DND-41 (cell line): Measurements from ENCODE around the gene MARCHF9.

Source experiments
- ATAC-seq: fragments of 200-7000 bp; cut with Tn5 transposase; 3 replicates; pipeline ENCODE4 v1.9.1; 2021; ENCODE audit warnings: low read depth; ENCODE audit not compliant: insufficient read depth
- DNase-seq: peaks from one replicate; pipeline ENCODE4 v3.0.0-alpha.2; 2020
- H2AFZ ChIP-seq: 2 replicates; pipeline ENCODE4 v1.6.0; 2012; ENCODE audit warnings: low read depth, low read length
- H3K27ac ChIP-seq: 2 replicates; pipeline ENCODE4 v1.5.1; 2012; ENCODE audit warnings: low read length, inconsistent platforms
- H3K27me3 ChIP-seq: fragments of 200-600 bp; sonication (generic); 2 replicates; pipeline ENCODE4 v1.6.0; 2012; ENCODE audit warnings: low read length, mild to moderate bottlenecking, inconsistent platforms; ENCODE audit not compliant: insufficient read depth, poor library complexity
- H3K36me3 ChIP-seq: 2 replicates; pipeline ENCODE4 v1.5.1; 2012; ENCODE audit warnings: low read length, inconsistent platforms; ENCODE audit not compliant: insufficient read depth
- H3K4me1 ChIP-seq: 2 replicates; pipeline ENCODE4 v1.5.1; 2012; ENCODE audit warnings: mild to moderate bottlenecking, low read length; ENCODE audit not compliant: insufficient read depth
- H3K4me2 ChIP-seq: 2 replicates; pipeline ENCODE4 v1.6.0; 2012; ENCODE audit warnings: mild to moderate bottlenecking, moderate library complexity, low read length, inconsistent platforms; ENCODE audit not compliant: insufficient read depth
- H3K4me3 ChIP-seq, 2 experiments: fragments of 200-600 bp in 1 of 2; shearing (Covaris generic) in 1 of 2; 2 replicates each; pipeline ENCODE4 v1.5.1; 2012 to 2016; ENCODE audit warnings: inconsistent platforms in 2 of 2, low read length in 2 of 2, mild to moderate bottlenecking in 2 of 2, low read depth in 1 of 2, moderate library complexity in 1 of 2
- H3K79me2 ChIP-seq: 2 replicates; pipeline ENCODE4 v1.6.0; 2012; ENCODE audit warnings: low read length, inconsistent platforms; ENCODE audit not compliant: insufficient read depth
- H3K9ac ChIP-seq: 2 replicates; pipeline ENCODE4 v1.6.0; 2012; ENCODE audit warnings: low read depth, mild to moderate bottlenecking, inconsistent platforms, low read length, moderate library complexity
- H3K9me3 ChIP-seq: 2 replicates; pipeline ENCODE4 v1.5.1; 2012; ENCODE audit warnings: low read length, moderate library complexity, mild to moderate bottlenecking, inconsistent platforms; ENCODE audit not compliant: insufficient read depth, severe bottlenecking
- H4K20me1 ChIP-seq: 2 replicates; pipeline ENCODE4 v1.6.0; 2012; ENCODE audit warnings: low read length; ENCODE audit not compliant: insufficient read depth
- EZH2 ChIP-seq: IDR thresholded peaks from 3 replicates; pipeline ENCODE4 v1.6.1; 2012; ENCODE audit warnings: borderline replicate concordance, low read depth, mild to moderate bottlenecking, moderate library complexity, low read length, inconsistent platforms; ENCODE audit not compliant: severe bottlenecking
- TF ChIP-seq, protein P1 (sequence below): IDR thresholded peaks from 2 replicates; pipeline ENCODE4 v1.5.1; 2012; ENCODE audit warnings: borderline replicate concordance, low read length, moderate library complexity, mild to moderate bottlenecking; ENCODE audit not compliant: poor library complexity, severe bottlenecking; ENCODE audit errors: extremely low read depth

Gene MARCHF9

DNA sequence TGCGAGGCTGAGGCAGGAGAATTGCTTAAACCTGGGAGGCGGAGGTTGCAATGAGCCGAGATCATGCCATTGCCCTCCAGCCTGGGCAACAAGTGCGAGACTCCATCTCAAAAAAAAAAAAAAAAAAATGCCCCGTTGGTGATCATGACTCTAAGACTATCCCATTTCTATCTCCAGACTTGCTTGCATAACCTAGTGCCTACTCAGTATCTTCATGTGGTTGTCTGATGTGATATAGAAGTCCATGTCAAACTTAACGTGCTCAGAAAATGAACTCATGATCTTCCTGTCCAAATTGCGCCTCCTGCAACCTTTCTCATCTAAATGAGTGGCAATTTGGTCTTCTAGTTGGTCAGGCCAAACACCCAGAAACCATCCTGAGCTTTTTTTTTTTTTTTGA, 23.0 kb downstream of the MARCHF9 start:
- H3K4me1 ChIP-seq, result peaks cover 28% of the 10 kb centered on the region
- no peak for DNase-seq
- no peak for ATAC-seq
- H3K27ac ChIP-seq, result no peak overlapping the region
- H3K9me3 ChIP-seq, result no peaks in the 10 kb centered on the region
- H3K79me2 ChIP-seq, result peaks cover 6% of the 10 kb centered on the region
- no peaks in the 10 kb centered on the region for H3K27me3 ChIP-seq
- no peak overlapping the region for H3K4me3 ChIP-seq
- H3K9ac ChIP-seq, result no peak overlapping the region
- TF ChIP-seq EZH2, result no peak
- TF ChIP-seq, protein P1, sequence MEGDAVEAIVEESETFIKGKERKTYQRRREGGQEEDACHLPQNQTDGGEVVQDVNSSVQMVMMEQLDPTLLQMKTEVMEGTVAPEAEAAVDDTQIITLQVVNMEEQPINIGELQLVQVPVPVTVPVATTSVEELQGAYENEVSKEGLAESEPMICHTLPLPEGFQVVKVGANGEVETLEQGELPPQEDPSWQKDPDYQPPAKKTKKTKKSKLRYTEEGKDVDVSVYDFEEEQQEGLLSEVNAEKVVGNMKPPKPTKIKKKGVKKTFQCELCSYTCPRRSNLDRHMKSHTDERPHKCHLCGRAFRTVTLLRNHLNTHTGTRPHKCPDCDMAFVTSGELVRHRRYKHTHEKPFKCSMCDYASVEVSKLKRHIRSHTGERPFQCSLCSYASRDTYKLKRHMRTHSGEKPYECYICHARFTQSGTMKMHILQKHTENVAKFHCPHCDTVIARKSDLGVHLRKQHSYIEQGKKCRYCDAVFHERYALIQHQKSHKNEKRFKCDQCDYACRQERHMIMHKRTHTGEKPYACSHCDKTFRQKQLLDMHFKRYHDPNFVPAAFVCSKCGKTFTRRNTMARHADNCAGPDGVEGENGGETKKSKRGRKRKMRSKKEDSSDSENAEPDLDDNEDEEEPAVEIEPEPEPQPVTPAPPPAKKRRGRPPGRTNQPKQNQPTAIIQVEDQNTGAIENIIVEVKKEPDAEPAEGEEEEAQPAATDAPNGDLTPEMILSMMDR, result no peak
- no peak overlapping the region for H2AFZ ChIP-seq
- H3K36me3 ChIP-seq, result peaks cover 8% of the 10 kb centered on the region; the same call in 1 of the 2 replicates
- no peak overlapping the region for H3K4me2 ChIP-seq
- H4K20me1 ChIP-seq, result no peaks in the 10 kb centered on the region; the same call in 1 of the 2 replicates

DNA sequence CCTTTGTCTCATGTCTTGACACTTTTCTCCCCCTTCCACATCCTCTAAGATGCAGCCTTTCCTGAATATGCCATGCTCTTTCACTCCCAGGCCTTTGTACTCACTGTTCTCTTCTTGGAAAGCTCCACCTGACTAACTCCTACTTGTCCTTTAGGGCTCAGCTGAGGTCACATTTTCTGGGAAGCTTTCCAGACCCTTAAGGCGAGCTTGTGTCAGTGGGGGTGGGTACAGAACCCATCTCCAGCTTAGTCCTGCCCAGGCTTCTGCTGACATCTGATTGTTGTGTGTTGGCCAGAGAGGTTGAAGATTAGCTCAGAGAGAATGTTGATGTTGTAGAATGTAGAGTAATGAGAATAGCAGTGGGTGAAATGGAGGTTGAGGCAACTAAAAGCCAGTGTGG, 24.8 kb downstream of the MARCHF9 start:
- H3K36me3 ChIP-seq, result peaks cover 15% of the 10 kb centered on the region
- peaks cover 20% of the 10 kb centered on the region for H3K79me2 ChIP-seq
- no peaks in the 10 kb centered on the region for H3K27me3 ChIP-seq
- no peak overlapping the region for H3K27ac ChIP-seq
- peaks cover 35% of the 10 kb centered on the region for H3K4me1 ChIP-seq
- DNase-seq, result no peak
- no peaks in the 10 kb centered on the region for H3K9me3 ChIP-seq
- no peak overlapping the region for H3K9ac ChIP-seq
- ATAC-seq, result no peak
- TF ChIP-seq EZH2, result no peak
- TF ChIP-seq, protein P1, result no peak
- no peak overlapping the region for H3K4me3 ChIP-seq
- H3K4me2 ChIP-seq, result no peak overlapping the region
- no peak overlapping the region for H2AFZ ChIP-seq
- H4K20me1 ChIP-seq, result no peaks in the 10 kb centered on the region; the same call in 1 of the 2 replicates

DNA sequence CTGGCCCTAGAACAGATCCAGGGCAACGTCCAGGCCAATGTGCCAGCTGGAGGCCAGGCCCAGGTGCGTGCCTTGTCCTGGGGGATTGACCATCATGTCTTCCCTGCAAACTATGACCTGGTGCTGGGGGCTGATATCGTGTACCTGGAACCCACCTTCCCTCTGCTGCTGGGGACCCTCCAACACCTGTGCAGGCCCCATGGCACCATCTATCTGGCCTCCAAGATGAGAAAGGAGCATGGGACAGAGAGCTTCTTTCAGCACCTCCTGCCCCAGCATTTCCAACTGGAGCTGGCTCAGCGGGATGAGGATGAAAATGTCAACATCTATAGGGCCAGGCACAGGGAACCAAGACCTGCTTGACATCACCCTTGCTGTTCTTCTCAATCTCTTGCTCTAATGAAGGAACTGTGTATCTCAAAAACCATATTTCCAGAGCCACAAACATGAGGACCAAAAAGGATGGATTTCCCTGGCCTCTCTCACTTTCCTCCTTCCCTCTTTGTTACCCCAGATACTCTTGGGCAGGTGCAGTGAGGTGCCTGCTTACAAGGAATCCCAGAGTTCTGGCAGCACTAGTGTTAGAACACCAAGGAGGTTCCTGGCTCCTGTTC, 25.5 kb downstream of the MARCHF9 start:
- Histone ChIP-seq H3K9me3 (no peaks in the 10 kb centered on the region), H3K4me3 (no peak overlapping the region), H3K27ac (no peak overlapping the region), H3K4me2 (no peak overlapping the region), H4K20me1 (no peaks in the 10 kb centered on the region; the same call in 1 of the 2 replicates), H2AFZ (no peak overlapping the region), H3K27me3 (no peaks in the 10 kb centered on the region), H3K36me3 (peaks cover 19% of the 10 kb centered on the region), H3K4me1 (peaks cover 35% of the 10 kb centered on the region), H3K9ac (no peak overlapping the region), H3K79me2 (peaks cover 22% of the 10 kb centered on the region)
- no peak for ATAC-seq
- no peak for DNase-seq
- TF ChIP-seq, protein P1, result no peak
- no peak for TF ChIP-seq EZH2

DNA sequence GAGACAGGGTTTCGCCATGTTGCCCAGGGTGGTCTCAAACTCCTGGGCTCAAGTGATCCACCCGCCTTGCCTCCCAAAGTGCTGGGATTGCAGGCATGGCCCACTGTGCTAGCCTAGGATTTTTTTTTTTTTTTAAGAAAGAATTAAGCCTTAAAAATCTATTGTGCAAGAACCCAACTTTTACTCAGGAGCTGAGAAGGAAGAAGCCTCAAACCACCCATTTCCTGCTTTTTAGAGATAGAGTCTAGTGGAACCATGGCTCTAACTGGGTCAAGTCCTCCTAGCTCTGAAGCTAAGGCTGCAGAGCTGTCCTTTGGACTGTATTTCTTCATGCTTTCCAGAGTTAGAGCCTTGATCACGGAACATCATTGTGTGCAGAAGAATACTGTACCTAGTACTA, 26.3 kb downstream of the MARCHF9 start:
- ATAC-seq, result no peak
- no peak for TF ChIP-seq EZH2
- TF ChIP-seq, protein P1, result no peak
- H3K79me2 ChIP-seq, result peaks cover 22% of the 10 kb centered on the region
- H3K4me1 ChIP-seq, result peaks cover 35% of the 10 kb centered on the region
- no peak overlapping the region for H3K4me3 ChIP-seq
- peaks cover 27% of the 10 kb centered on the region for H3K36me3 ChIP-seq
- DNase-seq, result no peak
- H3K9me3 ChIP-seq, result no peaks in the 10 kb centered on the region
- H3K4me2 ChIP-seq, result no peak overlapping the region
- no peak overlapping the region for H3K27ac ChIP-seq
- no peak overlapping the region for H3K9ac ChIP-seq
- H3K27me3 ChIP-seq, result no peaks in the 10 kb centered on the region
- H2AFZ ChIP-seq, result no peak overlapping the region
- no peaks in the 10 kb centered on the region; the same call in 1 of the 2 replicates for H4K20me1 ChIP-seq
